ENCODE results near the gene ZP4.

DNA sequence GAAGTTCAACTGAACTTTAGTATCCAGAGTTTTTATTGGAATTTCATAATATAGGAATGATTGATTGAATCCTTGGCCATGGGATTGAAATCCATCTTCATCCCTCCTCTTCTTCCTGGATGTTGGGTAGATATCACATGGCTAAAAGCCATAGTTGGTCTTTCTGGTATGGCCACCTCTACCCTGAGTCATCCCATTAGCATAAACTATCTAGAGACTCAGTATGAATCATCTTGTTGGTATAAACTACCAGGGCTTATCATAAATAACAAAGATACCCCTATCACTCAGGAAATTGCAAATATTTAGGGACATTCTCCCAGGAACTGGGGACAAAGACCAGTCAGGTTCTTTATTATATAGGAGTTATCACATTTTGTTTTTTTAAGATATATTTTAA is 21.2 kb upstream of the ZP4 start:
- TF ChIP-seq POLR2A (IDR thresholded peaks at IDR 0.05; ENCODE audit: low read depth, low read length) = no peak
- TF ChIP-seq TAF1 (IDR thresholded peaks at IDR 0.05; ENCODE audit: low read depth, low read length) = no peak
- no peak for TF ChIP-seq POLR2AphosphoS5 (IDR thresholded peaks at IDR 0.05; ENCODE audit: low read depth, low read length)
